ENCODE data around the gene TRPM5.
A peak's percentile ranks its signal among the peaks of the same experiment; 100 is the strongest.

TRPM5 gene

DNA sequence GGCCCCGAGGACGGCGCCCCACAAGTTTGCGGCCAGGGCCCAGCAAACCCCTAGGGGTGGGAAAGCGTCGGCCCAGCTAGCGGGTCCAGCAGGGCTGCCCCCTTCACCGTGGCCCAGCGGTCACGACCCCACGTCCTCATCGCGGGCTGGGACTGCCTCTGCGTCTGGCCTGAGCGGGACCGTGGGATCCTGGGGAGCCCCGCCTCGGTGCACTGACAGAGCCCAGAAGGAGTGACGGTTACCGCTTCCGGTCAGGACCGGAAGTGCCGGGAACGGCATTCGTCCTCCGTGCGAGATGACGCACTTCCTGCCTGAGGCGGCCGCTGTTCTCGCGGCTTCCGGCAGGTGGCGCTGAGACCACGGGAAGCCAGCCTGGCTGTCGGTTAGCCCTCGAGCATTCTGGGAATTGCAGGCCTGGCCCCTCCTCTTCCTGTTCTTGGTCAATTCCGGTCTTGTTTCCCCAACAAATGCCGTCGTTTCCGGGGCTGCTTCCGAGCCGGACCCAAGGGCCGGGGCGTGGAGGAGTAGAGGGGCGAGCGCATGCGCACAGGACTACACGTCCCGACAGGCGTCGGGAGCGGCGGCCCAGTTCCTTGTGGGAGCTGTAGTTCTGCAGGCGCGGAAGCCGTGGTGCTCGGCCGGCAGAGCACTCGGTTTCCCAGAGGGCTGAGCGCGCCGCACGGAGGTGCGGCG lies 44.1 kb downstream of the TRPM5 start, which contains the start of gene TSSC4:
TSS of gene TSSC4 (plus strand) at position 682 of the 693 bp plus-strand sequence. CDS start 1,884 bp downstream, outside the sequence.
- Histone ChIP-seq H3K9ac (ENCODE audit: low read length) (peak within 1 kb of the TSS; percentile 99), H3K27me3 (ENCODE audit: control insufficient read depth in 1 of 2, insufficient read depth in 1 of 2, low read length in 2 of 2) (no peaks in the 10 kb centered on the region), H3K18ac (ENCODE audit: low read depth in 1 of 2, low read length in 2 of 2) (peak within 1 kb of the TSS; percentile 90 to 97), H3K27ac (ENCODE audit: low read length, poor library complexity, severe bottlenecking) (peak within 1 kb of the TSS; percentile 67), H3K79me1 (replicated peaks; ENCODE audit: low read length, poor library complexity, severe bottlenecking) (peaks cover 31% of the 10 kb centered on the region), H2AK5ac (ENCODE audit: low read length, severe bottlenecking) (peak within 1 kb of the TSS; percentile 60), H3K23ac (ENCODE audit: low read length in 2 of 2) (peak within 1 kb of the TSS in 1 of 2 experiments; percentile 47), H3K36me3 (ENCODE audit: control insufficient read depth in 1 of 2, insufficient read depth in 2 of 2, low read depth in 1 of 2, low read length in 2 of 2) (peaks cover 65 to 69% of the 10 kb centered on the region in 2 experiments), H4K91ac (ENCODE audit: low read length) (peak within 1 kb of the TSS; percentile 97), H2BK15ac (ENCODE audit: low read depth, poor library complexity, severe bottlenecking) (peak within 1 kb of the TSS; percentile 61), H2BK120ac (ENCODE audit: low read depth, low read length) (peak within 1 kb of the TSS; percentile 40), H3K4me1 (ENCODE audit: control insufficient read depth, insufficient read depth, low read depth, low read length) (peaks cover 34% of the 10 kb centered on the region), H4K8ac (ENCODE audit: low read length) (peak within 1 kb of the TSS; percentile 96), H2BK12ac (ENCODE audit: low read length in 2 of 2) (peak within 1 kb of the TSS in 1 of 2 experiments; percentile 29), H2AFZ (ENCODE audit: low read depth, low read length) (peak within 1 kb of the TSS; percentile 62), H2BK5ac (ENCODE audit: low read depth, low read length, poor library complexity, severe bottlenecking) (peak within 1 kb of the TSS; percentile 26), H3K4me2 (ENCODE audit: low read length, poor library complexity, severe bottlenecking) (peak within 1 kb of the TSS; percentile 84), H3K9me3 (ENCODE audit: control insufficient read depth, low read length) (no peaks in the 10 kb centered on the region), H3K14ac (ENCODE audit: low read length in 2 of 2) (peak within 1 kb of the TSS in 1 of 2 experiments; percentile 87), H3K4ac (ENCODE audit: low read depth in 1 of 2, low read length in 2 of 2) (peak within 1 kb of the TSS; percentile 89 to 96), H3K4me3 (ENCODE audit: insufficient read depth in 1 of 2, low read depth in 1 of 2, low read length in 2 of 2) (peak within 1 kb of the TSS; percentile 79 to 98)
- peak; percentile 100 for DNase-seq
- 4% methylated on average over 66 of the region's 66 CpGs for WGBS

DNA sequence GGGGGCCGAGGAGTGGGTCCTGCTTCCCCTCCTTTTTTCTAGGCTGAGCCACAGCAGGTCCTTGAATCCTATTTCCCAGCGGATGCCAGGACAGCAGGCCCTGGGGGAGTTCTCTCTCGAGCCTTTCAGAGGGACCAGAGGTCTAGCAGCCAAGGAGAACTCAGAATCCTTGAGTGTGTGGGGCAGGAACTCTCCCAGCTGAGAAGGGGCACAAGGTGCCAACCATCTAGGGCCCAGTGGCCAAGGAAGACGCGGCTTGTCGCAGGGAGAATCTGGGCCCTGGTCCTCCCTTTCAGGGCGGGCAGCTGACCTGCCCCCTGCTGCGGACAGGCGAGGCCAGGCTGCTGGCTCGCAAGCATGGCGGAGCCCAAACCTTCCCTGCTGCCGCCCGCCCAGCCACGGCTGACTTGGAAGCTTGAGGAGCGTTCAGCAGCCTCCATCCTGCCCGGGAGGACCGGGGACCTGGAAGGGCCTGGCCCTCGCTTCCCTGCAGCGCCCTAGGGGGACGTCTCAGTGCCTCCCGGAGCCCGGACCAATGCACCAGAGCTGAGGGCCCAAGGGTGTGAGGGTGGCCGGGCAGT lies 44.7 kb downstream of the TRPM5 start:
- Histone ChIP-seq H2BK15ac (ENCODE audit: low read depth, poor library complexity, severe bottlenecking) (peak overlapping the region; percentile 61), H3K4me3 (ENCODE audit: insufficient read depth in 1 of 2, low read depth in 1 of 2, low read length in 2 of 2) (peak overlapping the region; percentile 73 to 83), H2AK5ac (ENCODE audit: low read length, severe bottlenecking) (peak overlapping the region; percentile 42), H3K4me2 (ENCODE audit: low read length, poor library complexity, severe bottlenecking) (peak overlapping the region; percentile 82), H3K18ac (ENCODE audit: low read depth in 1 of 2, low read length in 2 of 2) (peak overlapping the region; percentile 90 to 97), H3K14ac (ENCODE audit: low read length in 2 of 2) (no peak overlapping the region), H3K23ac (ENCODE audit: low read length in 2 of 2) (no peak overlapping the region), H2BK12ac (ENCODE audit: low read length in 2 of 2) (no peak overlapping the region), H3K4me1 (ENCODE audit: control insufficient read depth, insufficient read depth, low read depth, low read length) (peaks cover 27% of the 10 kb centered on the region), H3K4ac (ENCODE audit: low read depth in 1 of 2, low read length in 2 of 2) (peak overlapping the region; percentile 86 to 89), H2AFZ (ENCODE audit: low read depth, low read length) (no peak overlapping the region), H4K8ac (ENCODE audit: low read length) (peak overlapping the region; percentile 96), H2BK120ac (ENCODE audit: low read depth, low read length) (no peak overlapping the region), H3K9me3 (ENCODE audit: control insufficient read depth, low read length) (no peaks in the 10 kb centered on the region), H2BK5ac (ENCODE audit: low read depth, low read length, poor library complexity, severe bottlenecking) (peak overlapping the region; percentile 26), H3K27ac (ENCODE audit: low read length, poor library complexity, severe bottlenecking) (peak overlapping the region; percentile 67), H3K9ac (ENCODE audit: low read length) (peak overlapping the region; percentile 93), H3K27me3 (ENCODE audit: control insufficient read depth in 1 of 2, insufficient read depth in 1 of 2, low read length in 2 of 2) (no peaks in the 10 kb centered on the region), H3K79me1 (replicated peaks; ENCODE audit: low read length, poor library complexity, severe bottlenecking) (peaks cover 36% of the 10 kb centered on the region), H3K36me3 (ENCODE audit: control insufficient read depth in 1 of 2, insufficient read depth in 2 of 2, low read depth in 1 of 2, low read length in 2 of 2) (peaks cover 70 to 71% of the 10 kb centered on the region in 2 experiments), H4K91ac (ENCODE audit: low read length) (peak overlapping the region; percentile 97)
- 60% methylated on average over 23 of the region's 23 CpGs for WGBS
- DNase-seq: no peak

DNA sequence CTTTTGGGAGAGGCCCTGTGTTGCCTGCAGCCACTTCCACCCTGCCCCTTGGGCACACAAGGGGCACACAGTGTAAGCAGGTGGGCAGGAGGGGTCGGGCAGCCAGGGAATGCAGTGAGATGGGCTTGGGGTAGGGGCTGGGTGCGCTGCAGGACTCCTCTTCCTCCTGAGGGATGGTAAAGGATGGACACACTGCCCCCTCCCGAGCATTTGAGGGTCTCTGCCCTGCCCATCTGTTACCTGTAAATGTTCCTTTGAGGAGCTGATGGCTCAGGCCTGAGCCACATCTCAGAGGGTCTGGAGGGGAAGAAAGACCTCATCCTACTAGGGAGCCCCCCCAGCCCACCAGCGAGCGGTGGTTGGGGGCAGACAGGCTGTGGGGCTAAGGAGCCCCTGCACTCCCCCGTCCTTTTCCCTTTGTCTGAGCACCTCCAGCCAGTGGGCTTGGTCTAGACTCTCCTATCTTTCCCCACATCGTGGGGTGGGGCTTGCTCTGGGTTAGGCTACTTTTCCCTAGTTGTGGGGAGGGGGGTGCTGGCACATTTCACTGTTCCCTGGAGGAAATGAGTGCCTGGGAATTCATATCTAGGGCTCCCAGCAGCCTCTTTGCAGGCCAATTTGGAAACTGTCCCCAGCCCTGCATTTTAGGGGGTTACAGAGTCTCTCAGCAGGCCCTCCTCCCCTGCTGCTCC lies 45.5 kb downstream of the TRPM5 start:
- H3K27ac ChIP-seq (ENCODE audit: low read length, poor library complexity, severe bottlenecking): peak overlapping the region; percentile 48
- H3K27me3 ChIP-seq (ENCODE audit: control insufficient read depth in 1 of 2, insufficient read depth in 1 of 2, low read length in 2 of 2): no peaks in the 10 kb centered on the region
- H3K4me2 ChIP-seq (ENCODE audit: low read length, poor library complexity, severe bottlenecking): peak overlapping the region; percentile 82
- H2BK12ac ChIP-seq (ENCODE audit: low read length in 2 of 2): no peak overlapping the region
- H3K18ac ChIP-seq (ENCODE audit: low read depth in 1 of 2, low read length in 2 of 2): no peak overlapping the region
- peaks cover 71% of the 10 kb centered on the region in 2 experiments for H3K36me3 ChIP-seq (ENCODE audit: control insufficient read depth in 1 of 2, insufficient read depth in 2 of 2, low read depth in 1 of 2, low read length in 2 of 2)
- H3K79me1 ChIP-seq (replicated peaks; ENCODE audit: low read length, poor library complexity, severe bottlenecking): peaks cover 43% of the 10 kb centered on the region
- no peak overlapping the region for H4K91ac ChIP-seq (ENCODE audit: low read length)
- peak overlapping the region in 1 of 2 experiments; percentile 11 for H3K4ac ChIP-seq (ENCODE audit: low read depth in 1 of 2, low read length in 2 of 2)
- no peak overlapping the region for H2BK15ac ChIP-seq (ENCODE audit: low read depth, poor library complexity, severe bottlenecking)
- H3K4me1 ChIP-seq (ENCODE audit: control insufficient read depth, insufficient read depth, low read depth, low read length): peaks cover 26% of the 10 kb centered on the region
- H2AFZ ChIP-seq (ENCODE audit: low read depth, low read length): no peak overlapping the region
- no peaks in the 10 kb centered on the region for H3K9me3 ChIP-seq (ENCODE audit: control insufficient read depth, low read length)
- no peak overlapping the region for H2BK120ac ChIP-seq (ENCODE audit: low read depth, low read length)
- peak overlapping the region; percentile 93 for H3K9ac ChIP-seq (ENCODE audit: low read length)
- no peak overlapping the region for H3K14ac ChIP-seq (ENCODE audit: low read length in 2 of 2)
- peak overlapping the region in 1 of 2 experiments; percentile 83 for H3K4me3 ChIP-seq (ENCODE audit: insufficient read depth in 1 of 2, low read depth in 1 of 2, low read length in 2 of 2)
- DNase-seq: no peak
- no peak overlapping the region for H4K8ac ChIP-seq (ENCODE audit: low read length)
- no peak overlapping the region for H3K23ac ChIP-seq (ENCODE audit: low read length in 2 of 2)
- no peak overlapping the region for H2BK5ac ChIP-seq (ENCODE audit: low read depth, low read length, poor library complexity, severe bottlenecking)
- 72% methylated on average over 4 of the region's 7 CpGs for WGBS
- peak overlapping the region; percentile 42 for H2AK5ac ChIP-seq (ENCODE audit: low read length, severe bottlenecking)

GRCh38 chr11:2397005-2397404 lies 47.3 kb downstream of the TRPM5 start:
- no peak overlapping the region for H3K4ac ChIP-seq (ENCODE audit: low read depth in 1 of 2, low read length in 2 of 2)
- no peak overlapping the region for H3K14ac ChIP-seq (ENCODE audit: low read length in 2 of 2)
- no peak overlapping the region for H3K4me3 ChIP-seq (ENCODE audit: insufficient read depth in 1 of 2, low read depth in 1 of 2, low read length in 2 of 2)
- no peak overlapping the region for H2AFZ ChIP-seq (ENCODE audit: low read depth, low read length)
- peaks cover 20% of the 10 kb centered on the region for H3K4me1 ChIP-seq (ENCODE audit: control insufficient read depth, insufficient read depth, low read depth, low read length)
- no peaks in the 10 kb centered on the region for H3K9me3 ChIP-seq (ENCODE audit: control insufficient read depth, low read length)
- no peak overlapping the region for H3K18ac ChIP-seq (ENCODE audit: low read depth in 1 of 2, low read length in 2 of 2)
- no peak overlapping the region for H2BK15ac ChIP-seq (ENCODE audit: low read depth, poor library complexity, severe bottlenecking)
- H3K36me3 ChIP-seq (ENCODE audit: control insufficient read depth in 1 of 2, insufficient read depth in 2 of 2, low read depth in 1 of 2, low read length in 2 of 2): peaks cover 62 to 71% of the 10 kb centered on the region in 2 experiments
- H2BK5ac ChIP-seq (ENCODE audit: low read depth, low read length, poor library complexity, severe bottlenecking): no peak overlapping the region
- H3K27me3 ChIP-seq (ENCODE audit: control insufficient read depth in 1 of 2, insufficient read depth in 1 of 2, low read length in 2 of 2): no peaks in the 10 kb centered on the region
- H4K91ac ChIP-seq (ENCODE audit: low read length): no peak overlapping the region
- WGBS: over 99% methylated on average over 12 of the region's 12 CpGs
- H3K23ac ChIP-seq (ENCODE audit: low read length in 2 of 2): no peak overlapping the region
- DNase-seq: no peak
- H3K9ac ChIP-seq (ENCODE audit: low read length): no peak overlapping the region
- no peak overlapping the region for H2BK12ac ChIP-seq (ENCODE audit: low read length in 2 of 2)
- no peak overlapping the region for H3K4me2 ChIP-seq (ENCODE audit: low read length, poor library complexity, severe bottlenecking)
- no peak overlapping the region for H4K8ac ChIP-seq (ENCODE audit: low read length)
- no peak overlapping the region for H3K27ac ChIP-seq (ENCODE audit: low read length, poor library complexity, severe bottlenecking)
- peaks cover 40% of the 10 kb centered on the region for H3K79me1 ChIP-seq (replicated peaks; ENCODE audit: low read length, poor library complexity, severe bottlenecking)
- H2AK5ac ChIP-seq (ENCODE audit: low read length, severe bottlenecking): no peak overlapping the region
- no peak overlapping the region for H2BK120ac ChIP-seq (ENCODE audit: low read depth, low read length)
